Stimulated activated CD8-positive, alpha-beta memory T cell treated with anti-CD3 and anti-CD28 coated beads, Interleukin-2, amount 100 ng/mL, for 1 hour (primary cell): ENCODE data around the gene ATP6V0D1.
A peak's percentile ranks its signal among the peaks of the same experiment; 100 is the strongest.

Experiments
- DNase-seq, 2 donors: peaks; one replicate each; pipeline ENCODE4 v3.0.0-alpha.2; 2020; ENCODE audit warnings: low read depth in 2 of 2

The ATP6V0D1 gene

DNA sequence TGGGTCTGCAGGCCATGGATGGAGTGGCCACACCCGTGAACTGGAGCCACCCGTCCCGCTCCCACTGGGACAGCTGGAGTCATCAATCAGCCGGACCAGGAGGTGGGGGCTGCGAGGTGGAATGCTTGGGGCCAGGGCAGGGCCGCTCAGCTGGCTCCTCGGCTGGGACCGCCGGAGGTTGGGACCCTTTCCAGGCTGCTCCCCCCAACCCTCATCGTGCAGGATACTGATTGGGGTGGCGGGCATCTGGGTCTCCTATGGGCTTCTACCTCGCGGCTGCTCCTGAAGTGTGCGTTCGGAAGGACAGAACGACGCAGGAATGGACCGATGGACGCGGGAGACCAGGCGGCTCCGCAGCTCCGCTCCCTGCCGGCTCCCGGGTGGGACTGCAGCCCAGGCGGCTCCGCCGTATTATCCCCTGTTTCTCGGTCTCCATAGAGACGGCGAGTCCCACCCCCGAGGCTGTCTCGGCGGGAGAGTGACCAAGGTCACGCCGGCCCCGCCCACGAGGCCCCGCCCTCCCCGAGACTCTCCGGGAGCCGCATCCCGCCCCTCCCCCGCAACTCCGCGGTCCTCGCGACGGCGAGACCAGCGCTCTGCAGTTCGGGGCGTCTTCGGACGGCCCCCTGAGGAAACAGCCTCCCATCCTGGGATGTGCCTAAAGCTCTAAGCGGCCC lies 87.7 kb downstream of the ATP6V0D1 start, which contains the start of gene TPPP3:
TPPP3 (minus strand) TSS at position 388 of the 677 bp plus-strand sequence. CDS start 2,387 bp downstream, outside the sequence.
- DNase-seq = peak in 1 of 2 donors; percentile 10

DNA sequence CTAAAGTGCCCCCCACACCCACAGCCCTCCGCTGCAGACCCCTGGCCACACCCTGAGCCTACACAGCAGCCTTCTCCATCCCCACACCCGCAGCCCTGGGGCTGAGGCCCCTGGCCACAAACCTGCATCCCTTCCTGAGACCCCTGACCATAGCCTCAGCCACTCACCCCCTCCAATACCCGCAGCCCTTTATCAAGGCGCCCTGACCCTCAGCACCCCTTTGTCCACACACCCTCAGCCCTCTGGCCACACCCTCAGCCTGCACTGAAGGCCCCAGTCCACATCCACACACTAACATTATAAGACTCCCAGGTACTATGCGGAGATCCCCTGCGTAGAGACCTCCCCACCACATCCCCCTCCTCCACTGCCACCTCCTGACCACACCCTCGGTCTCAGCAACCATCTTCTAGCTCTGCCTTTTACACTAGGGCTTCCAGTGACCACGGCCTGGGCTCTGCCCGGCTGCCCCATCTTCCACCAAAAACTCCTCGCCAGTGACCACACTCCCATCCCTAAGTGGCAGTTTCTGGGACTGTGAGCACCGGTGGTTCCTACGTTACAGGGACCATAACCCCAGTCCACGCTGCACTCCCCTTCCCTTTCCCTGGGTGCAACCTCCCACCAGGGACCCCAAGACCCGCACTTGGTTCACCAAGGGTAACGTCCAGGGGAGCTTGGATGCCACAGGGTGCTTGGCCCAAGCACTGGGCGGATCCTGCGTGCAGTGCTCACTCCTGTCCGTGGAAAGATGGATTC lies 88.5 kb downstream of the ATP6V0D1 start:
- DNase-seq = no peak

DNA sequence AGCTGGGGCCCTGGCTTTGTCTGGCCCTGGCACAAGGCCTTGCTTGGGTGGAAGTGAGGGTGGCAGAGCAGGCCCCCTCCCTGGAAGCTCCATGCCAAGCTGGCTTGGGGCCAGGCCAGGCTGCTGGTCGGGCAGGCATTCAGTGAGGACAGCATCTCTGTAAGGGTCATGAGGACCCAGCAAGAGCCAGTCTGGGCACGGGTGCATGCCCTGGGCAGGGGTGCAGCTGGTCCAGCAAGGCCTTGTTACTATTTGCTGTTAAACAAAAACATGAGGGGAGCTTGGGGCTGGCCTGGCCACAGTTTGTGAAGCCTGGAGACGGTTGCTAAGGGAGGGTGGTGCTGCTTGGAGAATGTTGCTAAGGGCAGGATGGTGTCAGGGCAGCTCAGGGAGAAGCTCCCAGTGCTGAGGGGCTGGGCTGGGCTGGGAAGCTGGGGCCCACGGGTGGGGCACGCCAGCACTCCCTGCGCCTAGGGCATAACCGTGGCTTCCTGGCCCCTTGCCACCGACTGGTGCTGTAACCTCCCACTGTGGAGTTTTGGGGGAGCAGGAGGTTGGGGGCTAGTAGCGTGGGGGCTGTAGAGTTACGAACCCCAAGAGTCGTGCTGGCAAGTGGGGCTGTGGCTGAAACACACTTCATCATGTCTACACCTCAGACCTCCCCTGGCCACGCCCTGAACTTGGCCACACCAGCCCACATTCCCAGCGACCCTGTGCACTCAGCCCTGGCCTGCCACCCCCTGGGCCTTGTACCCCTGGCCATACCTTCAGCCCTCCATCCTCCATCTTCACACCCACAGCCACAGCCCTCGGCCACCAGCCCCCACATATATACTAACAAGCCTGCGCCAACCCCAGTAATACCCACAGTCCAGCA lies 89.3 kb downstream of the ATP6V0D1 start:
- DNase-seq = no peak

- DNase-seq = no peak
These were observed 90.0 kb downstream of the ATP6V0D1 start for GRCh38 chr16:67390816-67391423.

DNA sequence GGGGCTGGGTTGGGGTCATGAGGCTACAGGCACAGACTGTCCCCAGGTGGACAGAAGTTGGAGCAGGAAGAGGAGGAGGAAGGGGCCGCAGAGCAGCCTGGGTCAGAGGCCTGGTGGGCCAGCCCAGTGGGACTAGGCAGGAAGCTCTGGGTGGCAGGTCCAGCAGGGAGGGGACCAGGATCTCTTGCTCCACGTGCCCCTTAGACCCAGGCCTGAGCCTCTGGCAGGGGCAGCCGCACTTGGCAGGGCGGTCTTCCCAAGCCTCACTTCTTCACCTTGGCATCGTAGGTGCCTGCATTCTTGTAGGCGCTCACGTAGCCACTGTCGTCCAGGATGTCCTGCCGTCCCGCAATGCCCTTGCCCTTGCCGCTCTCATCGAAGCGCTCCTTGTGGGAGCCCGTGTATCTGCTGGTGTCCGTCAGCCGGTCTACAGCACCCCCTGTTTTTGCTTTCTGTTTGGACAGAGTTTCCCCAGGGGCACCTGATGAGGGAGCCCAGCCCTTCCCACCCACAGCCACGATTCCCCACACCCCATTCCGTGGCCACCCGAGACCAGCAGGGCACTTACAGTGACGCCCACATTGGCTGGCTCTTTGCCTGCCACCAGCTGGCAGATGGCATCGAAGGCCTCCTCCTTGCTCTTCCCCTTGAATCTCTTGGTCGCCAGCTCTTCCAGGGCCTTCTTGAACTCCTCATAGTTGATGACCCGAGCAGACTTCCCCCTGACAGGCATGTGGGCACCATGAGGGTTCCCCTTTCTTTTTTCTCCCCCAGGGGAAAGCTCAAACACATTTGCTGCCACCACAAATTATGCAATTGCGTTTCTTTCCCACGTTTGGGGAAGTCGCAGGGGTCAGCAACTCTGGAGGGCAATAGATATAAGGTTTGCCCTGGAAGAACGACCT lies 90.8 kb downstream of the ATP6V0D1 start:
- no peak for DNase-seq

- no peak for DNase-seq
These were observed 92.4 kb downstream of the ATP6V0D1 start for GRCh38 chr16:67388591-67388990.

- DNase-seq = no peak
These were observed 92.8 kb downstream of the ATP6V0D1 start for GRCh38 chr16:67388191-67388590.
